NCI-H128 (cell line): ENCODE data around the gene PRKG1.

Source experiments
- DNase-seq: peaks from one replicate; lab custom pipeline; 2025; ENCODE audit not compliant: unreplicated experiment; lab: John Stamatoyannopoulos, UW

The PRKG1 gene

GRCh38 chr10:51897560-51897959 lies 823.3 kb downstream of the PRKG1 start:
- DNase-seq: no peak

GRCh38 chr10:51900180-51900579 lies 825.9 kb downstream of the PRKG1 start:
- DNase-seq: no peak

GRCh38 chr10:51903675-51904074 lies 829.4 kb downstream of the PRKG1 start:
- no peak for DNase-seq

GRCh38 chr10:51905032-51905431 lies 830.7 kb downstream of the PRKG1 start:
- DNase-seq: no peak

GRCh38 chr10:51907361-51907760 lies 833.1 kb downstream of the PRKG1 start:
- DNase-seq: no peak

GRCh38 chr10:51910189-51910588 lies 835.9 kb downstream of the PRKG1 start:
- DNase-seq: no peak

GRCh38 chr10:51910596-51910995 lies 836.3 kb downstream of the PRKG1 start:
- no peak for DNase-seq

- no peak for DNase-seq
Observed at GRCh38 chr10:51911723-51912122, 837.4 kb downstream of the PRKG1 start.

GRCh38 chr10:51915031-51915542 lies 840.8 kb downstream of the PRKG1 start:
- no peak for DNase-seq

- DNase-seq: no peak
Observed at GRCh38 chr10:51918440-51918839, 844.2 kb downstream of the PRKG1 start.

- DNase-seq: no peak
Observed at GRCh38 chr10:51918884-51919325, 844.6 kb downstream of the PRKG1 start.

- DNase-seq: no peak
Observed at GRCh38 chr10:51920672-51921071, 846.4 kb downstream of the PRKG1 start.

- DNase-seq: no peak
Observed at GRCh38 chr10:51924359-51924758, 850.1 kb downstream of the PRKG1 start.

- no peak for DNase-seq
Observed at GRCh38 chr10:51926337-51926736, 852.0 kb downstream of the PRKG1 start.

- DNase-seq: no peak
Observed at GRCh38 chr10:51928162-51928561, 853.9 kb downstream of the PRKG1 start.

- DNase-seq: no peak
Observed at GRCh38 chr10:51932530-51932929, 858.2 kb downstream of the PRKG1 start.

GRCh38 chr10:51934373-51934772 lies 860.1 kb downstream of the PRKG1 start:
- no peak for DNase-seq

GRCh38 chr10:51935341-51935740 lies 861.1 kb downstream of the PRKG1 start:
- DNase-seq: no peak

GRCh38 chr10:51937308-51938140 lies 863.2 kb downstream of the PRKG1 start:
- DNase-seq: no peak

GRCh38 chr10:51950371-51950995 lies 876.2 kb downstream of the PRKG1 start:
- no peak for DNase-seq

- DNase-seq: no peak
Observed at GRCh38 chr10:51950996-51951555, 876.8 kb downstream of the PRKG1 start.

GRCh38 chr10:51951601-51952000 lies 877.3 kb downstream of the PRKG1 start:
- no peak for DNase-seq
